OCI-LY7 (cell line): ENCODE measurements around the gene EPHA5. TPM values are rescaled to one million over a fixed set of nuclear protein-coding genes. Genes with fewer than 3 reads are reported as not detected.

ENCODE experiments used
- BruUV-seq: library from RNA; stranded (reverse); fragments of 400-500 nt; replicated peaks from 2 replicates; lab custom pipeline; 2021; lab: Mats Ljungman, UMichigan
- CTCF ChIA-PET: fragments of 300-600 bp; sonication (Branson Sonifier 250); formaldehyde crosslinking; loops from one replicate; lab custom pipeline; 2022; ENCODE audit warnings: antibody characterized with exemption; ENCODE audit not compliant: unreplicated experiment; lab: Charles Lee
- POLR2A ChIA-PET: fragments of 300-600 bp; sonication (Branson Sonifier 250); formaldehyde crosslinking; loops from one replicate; lab custom pipeline; 2022; ENCODE audit warnings: antibody characterized with exemption; lab: Charles Lee
- DNase-seq: peaks from one replicate; pipeline ENCODE4 v3.0.0-alpha.2; 2015; ENCODE audit warnings: low spot score
- H2AFZ ChIP-seq: fragments of 200-600 bp; sonication (generic), shearing (Covaris generic); 2 replicates; pipeline ENCODE4 v1.6.1; 2014; ENCODE audit warnings: mild to moderate bottlenecking, antibody characterized with exemption, low read length, moderate library complexity
- H3K27ac ChIP-seq: fragments of 200-600 bp; sonication (generic); 2 replicates; pipeline ENCODE4 v1.5.1; 2014; ENCODE audit warnings: mixed run types, low read depth, mild to moderate bottlenecking, moderate library complexity, low read length, inconsistent platforms; ENCODE audit not compliant: poor library complexity, severe bottlenecking
- H3K36me3 ChIP-seq: fragments of 200-600 bp; sonication (generic); 2 replicates; pipeline ENCODE4 v1.6.1; 2014; ENCODE audit warnings: mild to moderate bottlenecking, antibody characterized with exemption, low read length, moderate library complexity, mixed read lengths; ENCODE audit not compliant: insufficient read depth
- H3K4me1 ChIP-seq: fragments of 200-600 bp; sonication (generic); 2 replicates; pipeline ENCODE4 v1.5.1; 2014; ENCODE audit warnings: mild to moderate bottlenecking, low read length; ENCODE audit not compliant: insufficient read depth, poor library complexity, severe bottlenecking
- H3K4me2 ChIP-seq: fragments of 200-600 bp; sonication (generic); 2 replicates; pipeline ENCODE4 v1.6.1; 2014; ENCODE audit warnings: mild to moderate bottlenecking, low read length
- H3K4me3 ChIP-seq: fragments of 200-600 bp; sonication (generic); 2 replicates; pipeline ENCODE4 v1.5.1; 2014; ENCODE audit warnings: mild to moderate bottlenecking, low read depth, low read length; ENCODE audit not compliant: poor library complexity, severe bottlenecking
- H3K79me2 ChIP-seq: fragments of 200-600 bp; sonication (generic); 2 replicates; pipeline ENCODE4 v1.6.1; 2016; ENCODE audit warnings: low read depth, mild to moderate bottlenecking, low read length, moderate library complexity, mixed read lengths; ENCODE audit not compliant: insufficient read depth
- H3K9me2 ChIP-seq: fragments of 200-600 bp; sonication (generic); 2 replicates; pipeline ENCODE4 v1.6.1; 2016; ENCODE audit warnings: mild to moderate bottlenecking, low read length, mixed read lengths; ENCODE audit not compliant: insufficient read depth
- H3K9me3 ChIP-seq: fragments of 200-600 bp; sonication (generic); 2 replicates; pipeline ENCODE4 v1.6.1; 2014; ENCODE audit warnings: mild to moderate bottlenecking, mixed run types, low read length, mixed read lengths
- H4K20me1 ChIP-seq: fragments of 200-600 bp; sonication (generic); 2 replicates; pipeline ENCODE4 v1.6.1; 2014; ENCODE audit warnings: mild to moderate bottlenecking, antibody characterized with exemption, low read length, moderate library complexity, mixed read lengths; ENCODE audit not compliant: insufficient read depth
- EZH2phosphoT487 ChIP-seq: fragments of 200-600 bp; sonication (generic); IDR thresholded peaks from 2 replicates; pipeline ENCODE4 v1.6.1; 2018; ENCODE audit warnings: low read depth, borderline replicate concordance, mild to moderate bottlenecking, mixed run types, antibody characterized with exemption, low read length, moderate library complexity, mixed read lengths
- intact Hi-C: fragments of 100-400 bp; cut with micrococcal nuclease; formaldehyde crosslinking; loops from one replicate; pipeline ENCODE4 v1.10.0; 2022; ENCODE audit not compliant: unreplicated experiment
- total RNA-seq, 2 experiments: library from RNA; depleted of rRNA in 1 of 2; stranded (reverse); fragments of >200 nt in 1 of 2; shearing (Covaris generic) in 1 of 2; gene quantifications; 2 replicates each; pipeline ENCODE4 v1.2.3, GENCODE V29; 2014 to 2022
- TF ChIP-seq, protein P1 (sequence below): fragments of 200-600 bp; sonication (generic); conservative IDR thresholded peaks from 2 replicates; pipeline ENCODE4 v1.5.1; 2014; ENCODE audit warnings: mild to moderate bottlenecking, antibody characterized with exemption, low read length, moderate library complexity, mixed read lengths

Gene EPHA5
- total RNA-seq, 2 experiments from 2014 or later: not detected

DNA sequence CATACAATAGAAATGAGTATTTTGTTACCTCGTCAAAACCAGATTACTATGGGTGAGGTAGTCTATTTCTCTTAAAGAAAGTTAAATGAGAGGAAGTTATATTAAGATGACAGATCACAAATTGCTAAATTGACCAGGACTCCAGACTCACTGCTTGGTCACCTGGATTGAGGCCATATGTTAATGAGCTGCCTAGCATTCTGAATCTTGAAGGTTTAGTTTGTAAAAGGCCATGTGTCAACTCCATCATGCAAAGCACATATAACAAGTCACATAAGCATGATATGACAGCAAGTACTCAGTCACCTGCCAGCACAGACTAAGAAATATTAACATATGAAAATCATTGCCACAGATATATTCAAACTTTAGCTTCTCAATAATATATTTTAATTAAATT lies 72.6 kb downstream of the EPHA5 start:
- intact Hi-C loops: no loop called here
- no peak overlapping the region for H3K4me3 ChIP-seq
- H3K36me3 ChIP-seq: no peaks in the 10 kb centered on the region
- no peak for DNase-seq
- H3K9me3 ChIP-seq: no peaks in the 10 kb centered on the region
- POLR2A ChIA-PET: no interaction called here
- no peak overlapping the region for H3K27ac ChIP-seq
- BruUV-seq: no TSS peak
- CTCF ChIA-PET: no interaction called here
- no peaks in the 10 kb centered on the region for H3K9me2 ChIP-seq
- no peaks in the 10 kb centered on the region for H3K79me2 ChIP-seq
- no peaks in the 10 kb centered on the region for H3K4me1 ChIP-seq
- H2AFZ ChIP-seq: no peak overlapping the region
- no peaks in the 10 kb centered on the region for H4K20me1 ChIP-seq
- TF ChIP-seq, protein P1, sequence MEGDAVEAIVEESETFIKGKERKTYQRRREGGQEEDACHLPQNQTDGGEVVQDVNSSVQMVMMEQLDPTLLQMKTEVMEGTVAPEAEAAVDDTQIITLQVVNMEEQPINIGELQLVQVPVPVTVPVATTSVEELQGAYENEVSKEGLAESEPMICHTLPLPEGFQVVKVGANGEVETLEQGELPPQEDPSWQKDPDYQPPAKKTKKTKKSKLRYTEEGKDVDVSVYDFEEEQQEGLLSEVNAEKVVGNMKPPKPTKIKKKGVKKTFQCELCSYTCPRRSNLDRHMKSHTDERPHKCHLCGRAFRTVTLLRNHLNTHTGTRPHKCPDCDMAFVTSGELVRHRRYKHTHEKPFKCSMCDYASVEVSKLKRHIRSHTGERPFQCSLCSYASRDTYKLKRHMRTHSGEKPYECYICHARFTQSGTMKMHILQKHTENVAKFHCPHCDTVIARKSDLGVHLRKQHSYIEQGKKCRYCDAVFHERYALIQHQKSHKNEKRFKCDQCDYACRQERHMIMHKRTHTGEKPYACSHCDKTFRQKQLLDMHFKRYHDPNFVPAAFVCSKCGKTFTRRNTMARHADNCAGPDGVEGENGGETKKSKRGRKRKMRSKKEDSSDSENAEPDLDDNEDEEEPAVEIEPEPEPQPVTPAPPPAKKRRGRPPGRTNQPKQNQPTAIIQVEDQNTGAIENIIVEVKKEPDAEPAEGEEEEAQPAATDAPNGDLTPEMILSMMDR: no peak
- TF ChIP-seq EZH2phosphoT487: no peak
- no peak overlapping the region for H3K4me2 ChIP-seq

DNA sequence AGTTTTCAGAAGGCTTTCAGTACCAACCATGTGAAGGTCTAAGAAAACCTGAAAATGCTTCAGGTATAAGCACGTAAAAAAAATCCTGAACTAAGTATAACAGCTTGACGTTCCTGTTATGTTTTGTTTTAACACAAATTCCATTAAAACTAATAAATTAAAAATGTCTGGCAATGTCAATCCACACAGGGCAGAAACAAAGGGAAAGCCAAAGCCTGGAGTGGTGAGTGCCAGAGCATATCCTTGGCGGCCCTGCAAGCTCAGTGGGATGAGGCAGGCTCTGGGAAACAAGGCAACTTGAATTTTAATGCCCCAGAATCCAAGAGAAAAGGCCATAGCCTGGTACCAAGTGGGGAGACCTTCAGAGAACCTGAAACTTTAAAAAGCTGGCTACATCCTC lies 78.2 kb downstream of the EPHA5 start:
- no peak for DNase-seq
- Histone ChIP-seq H3K79me2 (no peaks in the 10 kb centered on the region), H3K4me1 (no peaks in the 10 kb centered on the region), H3K9me2 (no peaks in the 10 kb centered on the region), H3K9me3 (no peaks in the 10 kb centered on the region), H3K4me3 (no peak overlapping the region), H3K27ac (no peak overlapping the region), H2AFZ (no peak overlapping the region), H3K36me3 (no peaks in the 10 kb centered on the region), H4K20me1 (no peaks in the 10 kb centered on the region), H3K4me2 (no peak overlapping the region)
- intact Hi-C loops: no loop called here
- TF ChIP-seq EZH2phosphoT487: no peak
- TF ChIP-seq, protein P1: no peak
- BruUV-seq: no TSS peak
- POLR2A ChIA-PET: interaction anchor here (1.0 kb wide), 1 partner anchor 14 kb away, joined by 4 read pairs; no protein-coding TSS in a partner anchor
- CTCF ChIA-PET: no interaction called here

DNA sequence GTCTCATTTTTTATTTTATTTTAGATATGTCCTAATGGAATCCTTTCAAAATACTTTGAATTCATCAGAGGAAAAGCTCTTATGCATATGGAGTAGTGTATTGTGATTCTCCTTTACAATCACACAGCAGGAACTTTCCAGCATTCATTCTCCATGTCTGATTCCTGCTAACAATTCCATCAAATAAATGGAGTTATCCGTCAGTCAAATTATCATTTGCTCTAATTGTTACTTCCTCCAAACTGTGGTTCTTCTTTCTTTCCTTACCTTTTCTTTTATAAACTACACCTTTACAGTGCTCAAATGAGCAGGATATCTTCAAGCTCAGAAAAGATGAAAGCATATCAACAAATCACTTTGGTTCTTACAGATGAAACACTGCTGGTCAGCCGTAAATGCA lies 80.4 kb downstream of the EPHA5 start:
- intact Hi-C loops: no loop called here
- Histone ChIP-seq H4K20me1 (no peaks in the 10 kb centered on the region), H3K27ac (no peak overlapping the region), H3K4me1 (no peaks in the 10 kb centered on the region), H3K36me3 (no peaks in the 10 kb centered on the region), H3K79me2 (no peaks in the 10 kb centered on the region), H3K4me2 (no peak overlapping the region), H3K9me3 (no peaks in the 10 kb centered on the region), H3K4me3 (no peak overlapping the region), H3K9me2 (no peaks in the 10 kb centered on the region), H2AFZ (no peak overlapping the region)
- CTCF ChIA-PET: no interaction called here
- no TSS peak for BruUV-seq
- POLR2A ChIA-PET: no interaction called here
- TF ChIP-seq, protein P1: no peak
- no peak for TF ChIP-seq EZH2phosphoT487
- DNase-seq: no peak
